Stimulated activated CD4-positive, alpha-beta T cell treated with anti-CD3 and anti-CD28 coated beads, TNF-alpha, amount 100 ng/mL, for 24 hours (primary cell): ENCODE data around the gene ASB1.

ENCODE experiments used
- DNase-seq, 3 experiments: peaks; one replicate each; pipeline ENCODE4 v3.0.0-alpha.2; 2020; ENCODE audit warnings: low read depth in 3 of 3

Gene ASB1

DNA sequence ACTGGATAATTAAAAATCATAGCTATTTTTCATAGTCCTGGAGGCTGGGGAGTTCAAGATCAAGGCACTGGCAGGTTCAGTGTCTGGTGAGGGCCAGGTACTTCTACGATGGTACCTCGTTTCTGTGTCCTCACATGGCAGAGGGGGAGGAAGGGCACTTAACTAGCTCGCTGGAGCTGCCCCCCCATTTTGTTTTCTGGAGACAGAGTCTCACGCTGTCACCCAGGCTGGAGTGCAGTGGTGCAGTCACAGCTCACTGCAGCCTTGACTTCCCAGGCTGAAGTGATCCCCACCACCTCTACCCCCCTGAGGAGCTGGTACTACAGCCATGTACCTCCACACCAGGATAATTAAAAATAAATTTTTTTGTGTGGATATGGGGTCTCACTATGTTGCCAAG, 40.3 kb downstream of the ASB1 start:
- DNase-seq = no peak

DNA sequence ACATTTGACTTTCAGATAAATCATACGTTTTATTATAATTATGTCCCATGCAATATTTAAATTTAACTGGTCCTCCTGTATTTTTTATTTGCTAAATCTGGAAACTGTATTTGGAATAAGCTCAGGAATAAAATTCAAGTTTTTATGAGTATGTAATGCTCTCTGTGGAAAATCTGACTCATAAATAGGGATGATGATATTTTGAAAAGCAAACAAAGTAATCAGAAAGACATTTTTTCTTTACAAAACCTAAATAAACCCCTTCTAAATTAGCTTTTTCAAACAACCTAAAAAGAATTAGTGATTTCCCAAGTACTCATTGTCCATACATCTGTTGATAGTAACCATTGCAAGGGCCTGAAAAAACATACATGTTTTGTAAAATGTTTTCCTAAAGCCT, 41.1 kb downstream of the ASB1 start:
- DNase-seq = no peak

DNA sequence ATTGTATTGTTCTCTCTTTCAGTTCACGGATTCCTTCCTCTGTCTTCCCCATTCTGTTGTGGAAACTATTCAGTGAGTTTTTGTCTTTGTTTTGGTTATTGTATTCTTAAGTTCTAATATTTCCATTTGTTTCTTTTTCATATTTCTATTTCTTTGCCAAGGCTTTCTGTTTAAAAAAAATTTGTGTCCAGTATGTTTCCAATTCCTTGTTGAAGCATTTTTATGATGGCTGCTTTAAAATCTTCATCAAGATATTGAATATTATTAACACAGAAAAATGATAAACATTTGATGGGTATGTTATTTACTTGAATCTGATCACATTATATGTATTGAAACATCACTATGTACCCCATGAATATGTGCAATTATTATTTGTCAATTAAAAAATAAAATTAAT, 42.4 kb downstream of the ASB1 start:
- no peak for DNase-seq

DNA sequence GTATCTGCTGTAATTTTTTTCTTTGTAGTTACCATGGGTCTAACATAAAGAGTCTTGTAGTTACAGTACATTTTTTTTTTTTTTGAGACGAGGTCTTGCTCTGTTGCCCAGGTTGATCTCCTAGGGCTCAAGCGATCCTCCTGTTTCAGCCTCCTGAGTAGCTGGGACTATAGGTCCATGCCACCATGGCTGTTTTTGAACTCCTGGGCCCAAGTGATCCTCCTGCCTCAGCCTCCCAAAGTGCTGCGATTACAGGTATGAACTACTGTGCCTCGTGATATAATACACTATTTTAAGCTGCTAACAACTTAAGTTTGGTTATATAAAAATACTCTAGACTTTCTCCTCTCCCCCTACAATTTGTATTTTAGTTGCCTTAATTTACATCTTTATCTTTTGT, 46.3 kb downstream of the ASB1 start:
- no peak for DNase-seq

DNA sequence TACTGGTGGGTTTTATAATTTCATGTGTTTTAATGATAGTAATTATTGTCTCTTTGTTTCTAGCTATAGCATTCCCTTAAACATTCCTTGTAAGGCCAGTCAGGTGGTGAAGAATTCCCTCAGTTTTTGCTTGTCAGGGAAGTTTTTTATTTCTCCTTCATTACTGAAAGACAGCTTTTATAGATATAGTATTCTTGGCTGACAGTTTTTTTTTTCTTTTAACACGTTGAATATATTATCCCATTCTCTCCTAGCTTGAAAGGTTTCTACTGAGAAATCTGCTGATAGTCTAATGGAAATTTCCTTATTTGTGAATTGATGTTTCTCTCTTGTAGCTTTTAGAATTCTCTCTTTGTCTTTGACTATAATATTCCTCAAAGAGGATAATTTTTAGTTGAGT, 46.8 kb downstream of the ASB1 start:
- no peak for DNase-seq

DNA sequence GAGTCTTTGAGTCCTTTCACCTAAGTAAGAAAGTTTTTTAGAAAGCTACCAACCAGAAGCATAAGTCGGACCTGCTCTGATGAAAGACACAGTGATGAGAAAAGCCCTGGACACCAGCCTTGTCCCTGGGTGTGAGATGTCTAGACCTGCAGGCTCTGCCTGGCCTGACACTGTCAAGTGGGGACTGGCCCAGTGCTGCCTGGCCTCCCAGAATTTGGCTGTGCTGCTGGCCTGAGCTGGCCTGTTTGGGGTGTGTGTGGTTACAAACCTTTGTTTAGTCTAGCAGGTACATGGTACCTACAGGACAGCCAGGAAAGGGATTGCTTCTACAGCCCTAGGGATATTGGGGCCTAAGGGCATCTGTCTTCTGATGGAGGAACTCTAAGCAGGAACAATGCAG, 48.3 kb downstream of the ASB1 start:
- no peak for DNase-seq

DNA sequence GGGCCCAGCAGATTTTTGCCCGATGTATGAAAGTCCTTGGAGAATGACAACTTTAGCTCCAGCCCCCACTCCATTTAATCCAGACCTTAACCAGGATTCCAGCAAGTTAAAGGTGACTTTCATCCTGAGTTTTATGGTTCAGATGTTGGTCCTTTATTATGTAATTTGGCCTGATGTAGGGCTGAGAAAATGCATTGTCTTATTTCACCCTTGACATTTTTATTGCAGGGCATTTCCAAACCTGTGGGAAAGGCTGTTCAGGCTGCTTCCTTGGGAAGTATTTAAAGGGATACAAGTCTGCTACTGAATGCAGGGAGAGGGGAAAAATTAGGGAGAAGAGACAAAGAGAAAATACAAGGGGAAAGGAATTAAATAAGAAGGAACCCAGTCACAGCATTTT, 48.8 kb downstream of the ASB1 start:
- DNase-seq = no peak

DNA sequence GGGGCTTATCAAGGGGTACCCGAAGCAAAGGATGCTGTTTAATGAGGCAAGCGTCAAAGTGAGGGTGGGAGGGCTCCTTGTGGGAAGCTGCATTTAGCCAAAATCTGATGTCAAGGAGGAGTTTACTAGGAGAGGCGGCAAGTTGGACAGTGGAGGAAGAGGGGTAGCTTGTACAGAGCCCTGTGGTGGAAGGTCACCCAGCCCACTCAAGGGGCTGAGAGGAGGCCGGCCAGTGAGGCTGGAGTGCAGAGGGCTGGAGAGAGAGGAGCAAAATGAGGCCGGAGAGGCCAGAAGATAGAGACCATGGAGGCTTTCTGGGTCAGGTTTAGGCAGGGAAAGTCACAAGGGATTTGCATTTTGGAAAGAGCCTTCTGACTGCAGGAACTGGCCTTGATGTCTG, 49.5 kb downstream of the ASB1 start:
- no peak for DNase-seq

DNA sequence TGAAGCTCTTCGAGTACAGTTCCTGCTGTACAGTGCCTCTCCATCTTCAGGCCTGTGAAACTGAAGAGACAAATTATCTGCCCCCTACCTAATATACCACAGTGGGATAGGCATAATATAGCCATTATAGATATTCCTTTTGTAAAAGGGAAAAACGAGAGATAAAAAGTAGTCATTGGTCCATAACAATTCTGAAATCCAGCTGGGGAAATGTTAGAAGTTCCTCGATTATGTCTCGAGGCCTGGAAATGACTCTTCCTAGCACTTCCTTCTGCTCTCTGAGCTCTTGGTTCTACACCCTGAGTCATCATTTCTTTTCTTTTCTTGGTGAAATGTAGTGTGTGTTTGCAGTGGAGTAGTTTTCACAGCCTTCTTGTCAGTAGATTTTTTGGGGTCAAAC, 51.5 kb downstream of the ASB1 start:
- DNase-seq = no peak

DNA sequence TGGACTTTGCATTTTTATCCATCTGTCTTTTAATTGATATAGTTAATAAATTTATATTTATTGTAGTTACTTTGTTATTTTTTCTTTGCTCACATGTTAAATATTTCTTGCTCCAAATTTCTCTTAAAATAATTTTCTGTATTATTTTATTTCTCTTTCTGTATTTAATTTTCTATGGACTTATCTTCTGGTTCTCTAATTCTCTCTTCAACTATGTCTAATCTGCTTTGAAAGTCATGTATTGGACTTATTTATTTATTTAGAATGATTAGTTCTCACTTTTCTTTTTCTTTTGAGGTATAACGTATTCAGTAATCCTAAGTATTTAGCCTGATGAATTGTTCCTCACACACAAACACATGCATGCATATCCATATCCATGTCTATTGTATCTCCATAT, 53.1 kb downstream of the ASB1 start:
- DNase-seq = no peak

DNA sequence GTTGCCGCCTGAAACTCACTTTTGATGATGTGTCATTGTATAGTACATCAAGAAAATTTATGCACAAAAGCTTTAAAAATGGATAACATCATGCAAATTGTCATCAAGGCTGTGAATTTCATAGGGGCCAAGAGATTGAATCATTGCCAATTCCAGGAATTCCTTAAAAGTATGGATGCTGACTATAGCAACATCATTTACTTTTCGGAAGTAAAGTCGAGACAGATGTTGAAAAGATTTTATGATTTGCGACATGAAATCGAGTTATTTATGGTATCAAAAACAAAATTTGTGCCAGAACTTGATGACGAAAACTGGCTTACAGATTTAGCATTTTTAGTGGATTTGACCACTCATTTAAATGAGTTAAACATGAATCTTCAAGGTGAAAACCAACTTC, 56.3 kb downstream of the ASB1 start:
- no peak for DNase-seq

DNA sequence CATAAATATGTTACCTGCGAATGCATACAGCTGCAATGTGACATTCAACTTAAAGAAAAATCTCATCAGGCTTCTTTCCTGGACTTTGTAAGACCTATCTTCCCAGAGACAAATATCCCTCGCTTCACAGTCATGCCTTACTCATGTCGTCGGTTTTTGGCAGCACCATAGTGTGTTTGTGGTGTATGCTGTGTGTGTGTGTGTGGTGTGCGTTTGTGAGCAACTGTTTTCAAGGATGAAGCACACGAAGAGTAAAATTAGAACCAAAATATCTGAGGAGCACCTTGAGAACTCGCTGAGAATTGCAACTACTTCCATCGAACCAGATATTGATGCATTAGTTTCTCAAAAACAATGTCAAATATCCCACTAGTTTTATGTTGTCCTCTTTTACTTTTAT, 56.9 kb downstream of the ASB1 start:
- no peak for DNase-seq

DNA sequence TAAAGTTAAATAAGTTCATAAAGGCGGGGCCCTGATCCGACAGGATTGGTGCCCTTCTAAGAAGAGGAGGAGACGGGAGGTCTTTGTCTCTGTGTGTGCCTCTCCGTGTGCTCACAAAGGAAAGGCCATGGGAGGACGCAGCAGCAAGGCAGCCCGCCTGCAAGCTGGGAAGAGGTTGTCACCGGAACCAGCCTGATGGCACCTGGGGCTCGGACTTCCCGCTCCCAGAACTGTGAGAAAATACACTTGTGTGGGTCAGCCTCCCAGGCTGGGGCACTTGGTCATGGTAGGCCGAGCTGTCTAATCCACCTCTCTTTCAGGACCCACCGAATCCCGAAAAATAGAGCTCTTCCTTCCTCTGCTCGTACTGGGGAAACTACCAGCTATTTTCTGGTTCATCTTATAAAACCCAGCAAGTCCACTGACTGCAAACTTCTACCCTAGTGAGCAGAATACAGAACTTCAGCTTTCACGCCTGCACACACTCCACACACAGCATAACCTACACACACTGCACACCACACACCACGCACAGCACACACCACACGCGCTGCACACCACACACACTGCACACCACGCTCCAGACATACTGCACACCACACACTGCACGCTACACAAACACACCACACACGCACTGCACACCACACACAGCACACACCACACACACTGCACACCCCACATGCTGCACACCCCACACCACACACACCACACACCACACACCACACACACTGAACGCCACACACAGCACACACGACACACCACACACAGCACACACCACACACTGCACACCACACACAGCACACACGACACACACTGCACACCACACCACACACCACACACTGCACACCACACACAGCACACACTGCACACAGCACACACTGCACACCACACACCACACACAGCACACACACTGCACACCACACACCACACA, 58.1 kb downstream of the ASB1 start:
- DNase-seq = no peak

DNA sequence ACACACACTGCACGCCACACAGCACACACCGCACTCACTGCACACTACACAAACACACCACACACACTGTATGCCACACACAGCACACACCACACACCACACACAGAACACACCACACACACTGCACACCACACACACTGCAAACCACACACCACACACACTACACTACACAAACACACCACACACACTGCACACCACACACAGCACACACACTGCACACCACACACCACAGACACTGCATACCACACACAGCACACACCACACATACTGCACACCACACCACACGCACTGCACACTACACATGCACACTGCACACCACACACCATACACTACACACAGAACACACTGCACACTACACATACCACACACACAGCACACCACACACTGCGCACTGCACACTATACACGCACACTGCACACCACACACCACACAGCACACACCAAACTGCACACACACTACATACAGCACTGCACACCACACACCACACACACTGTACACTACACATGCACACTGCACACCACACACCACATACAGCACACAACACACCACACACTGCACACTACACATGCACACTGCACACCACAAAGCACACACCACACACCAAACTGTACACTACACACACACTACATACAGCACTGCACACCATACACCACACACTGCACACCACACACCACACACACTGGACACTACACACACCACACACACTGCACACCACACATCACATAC, 59.6 kb downstream of the ASB1 start:
- DNase-seq = no peak

DNA sequence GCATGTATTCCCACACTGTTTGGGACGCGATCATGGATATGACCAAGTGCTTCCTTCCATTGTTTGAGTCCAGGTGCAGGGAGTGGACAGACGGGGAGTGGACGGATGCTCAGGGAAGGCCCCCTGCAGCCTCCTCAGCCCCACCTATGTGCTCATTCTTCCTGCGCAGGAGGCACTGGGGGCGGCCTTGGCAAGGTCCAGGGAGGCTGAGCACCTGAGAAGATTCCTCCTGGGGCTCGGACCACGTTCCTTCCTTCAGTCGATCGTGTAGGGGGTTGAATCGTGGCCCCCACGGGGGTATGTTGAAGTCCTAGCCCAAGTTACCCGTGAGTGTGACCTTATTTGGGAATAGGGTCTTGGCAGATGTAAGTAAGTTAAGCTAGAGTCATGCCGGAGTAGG, 60.4 kb downstream of the ASB1 start:
- no peak for DNase-seq

DNA sequence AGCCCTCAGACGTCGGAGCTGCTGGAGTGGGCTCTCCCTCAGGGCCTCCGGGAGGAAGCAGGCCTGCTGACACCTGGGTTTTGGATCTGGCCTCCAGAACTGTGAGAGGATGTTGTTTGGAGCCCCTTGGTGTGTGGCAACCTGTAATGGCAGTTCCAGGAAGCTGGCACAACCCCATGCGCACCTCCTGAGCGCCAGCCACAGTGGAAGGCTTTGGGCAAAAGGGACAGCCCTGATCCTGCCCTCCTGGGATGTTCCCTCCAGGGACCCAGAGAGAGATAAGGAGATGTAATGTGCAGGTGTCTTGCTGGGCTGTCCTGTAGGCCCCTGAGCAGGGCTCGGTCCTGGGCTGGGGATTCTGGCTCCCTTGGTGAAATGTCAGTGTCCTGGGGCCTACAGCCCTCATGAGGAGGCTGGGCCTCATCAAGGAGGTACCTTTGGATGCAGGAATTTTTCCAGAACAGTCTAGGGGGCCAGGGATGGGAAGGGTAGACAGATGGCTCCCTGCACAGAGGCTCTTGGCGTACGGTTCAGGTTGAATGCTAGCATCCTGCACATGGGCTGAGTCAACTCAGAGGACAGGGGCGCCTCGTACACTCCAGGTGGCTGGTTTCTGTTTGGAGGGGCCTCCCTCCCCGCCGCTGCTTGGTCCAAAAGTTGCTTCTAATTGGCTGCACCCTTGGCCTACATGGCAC, 61.1 kb downstream of the ASB1 start:
- DNase-seq = no peak

DNA sequence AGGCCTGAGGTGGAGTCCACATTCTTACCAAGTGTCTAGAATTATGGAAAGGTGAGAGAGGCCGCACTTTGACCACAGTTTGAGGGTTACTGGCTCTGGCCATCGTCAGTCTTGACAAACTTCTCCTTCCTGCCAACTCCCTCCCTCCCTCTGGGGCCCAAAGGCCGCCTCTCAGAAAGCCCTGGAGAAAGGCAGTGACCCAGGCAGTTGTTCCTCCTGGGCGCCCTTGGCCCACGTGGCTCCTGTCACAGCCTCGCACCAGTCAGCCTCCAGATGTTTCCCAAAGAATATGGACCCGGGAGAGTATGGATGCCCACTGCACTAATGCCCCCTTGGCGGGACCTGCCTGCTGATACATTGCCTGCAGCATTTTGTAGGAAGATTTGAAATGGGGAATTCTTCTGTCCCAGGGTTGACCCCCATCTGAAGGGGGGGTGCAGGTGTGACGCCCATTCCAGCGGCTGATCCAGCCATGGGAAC, 61.7 kb downstream of the ASB1 start:
- no peak for DNase-seq

DNA sequence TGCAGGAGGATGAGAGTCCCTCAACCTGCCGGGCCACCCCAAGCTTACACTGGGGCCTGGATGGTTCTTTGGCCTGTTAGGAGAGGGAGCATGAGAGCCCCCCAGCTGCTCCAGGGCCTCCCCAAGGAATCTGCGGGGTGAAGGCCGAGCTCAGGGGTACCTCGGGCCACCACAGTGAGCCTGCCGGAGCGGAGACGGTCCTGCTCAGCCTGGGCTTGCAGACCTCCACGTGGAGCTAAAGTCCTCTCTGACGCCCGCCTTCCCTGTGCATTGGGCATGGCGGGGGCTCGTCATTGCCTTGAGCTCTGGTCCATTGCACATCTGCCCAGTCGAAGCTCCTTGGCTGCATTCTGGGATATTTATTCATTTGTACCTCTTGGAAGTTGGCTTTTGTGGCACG, 62.7 kb downstream of the ASB1 start:
- DNase-seq = no peak

DNA sequence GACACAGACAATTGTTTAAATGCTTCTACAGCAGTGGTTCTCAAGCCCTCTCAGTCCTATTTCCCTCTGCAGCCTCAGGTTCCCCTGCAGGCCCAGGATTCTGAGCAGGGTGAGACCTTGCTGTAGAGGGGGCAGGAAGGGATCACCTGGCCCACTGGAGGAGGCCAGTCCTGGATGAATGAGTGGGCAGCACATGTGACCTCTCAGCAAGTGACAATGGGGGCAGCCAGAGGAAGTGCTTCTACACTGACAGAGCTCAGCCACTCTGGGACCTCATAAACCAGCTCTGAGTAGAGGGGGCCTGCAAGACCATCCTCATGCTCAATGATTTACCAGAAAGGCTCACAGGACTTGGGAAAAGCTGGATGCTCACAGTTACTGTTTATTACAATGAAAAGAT, 63.2 kb downstream of the ASB1 start:
- DNase-seq = no peak

DNA sequence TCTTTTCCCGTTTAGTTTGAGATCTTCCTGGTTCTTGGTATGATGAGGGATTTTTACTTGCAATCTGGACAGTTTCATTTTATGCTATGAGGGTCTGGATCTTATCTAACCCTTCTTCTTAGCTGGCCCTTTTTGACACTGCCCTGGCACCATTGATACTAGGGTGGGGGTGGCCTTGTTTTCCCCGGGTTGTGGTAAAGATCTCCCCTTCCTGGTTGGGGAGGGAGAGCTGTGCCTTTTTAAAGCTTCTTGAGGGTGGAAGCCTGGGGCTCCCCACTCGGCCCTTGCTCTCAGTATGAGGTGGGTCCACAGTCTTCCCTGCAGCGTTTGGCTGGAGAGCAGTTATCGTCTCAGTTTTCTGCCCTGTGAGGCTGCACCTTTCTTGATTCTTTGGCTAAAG, 66.1 kb downstream of the ASB1 start:
- DNase-seq = no peak

DNA sequence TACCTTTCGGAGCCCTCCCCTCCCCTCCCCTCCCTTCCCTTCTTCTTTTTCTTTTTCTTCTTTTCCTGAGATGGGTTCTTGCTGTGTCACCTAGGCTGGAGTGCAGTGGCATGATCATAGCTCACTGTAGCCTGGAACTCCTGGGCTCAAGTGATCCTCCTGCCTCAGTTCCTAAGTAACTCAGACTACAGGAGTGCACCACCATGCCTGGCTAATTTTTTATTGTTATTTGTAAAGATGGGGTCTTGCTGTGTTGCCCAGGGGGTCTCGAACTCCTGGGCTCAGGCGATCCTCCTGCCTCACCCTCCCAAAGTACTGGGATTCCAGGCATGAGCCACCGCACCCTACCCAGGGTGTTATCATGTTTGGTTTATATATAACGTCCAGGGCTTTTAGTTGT, 66.7 kb downstream of the ASB1 start:
- DNase-seq = no peak

DNA sequence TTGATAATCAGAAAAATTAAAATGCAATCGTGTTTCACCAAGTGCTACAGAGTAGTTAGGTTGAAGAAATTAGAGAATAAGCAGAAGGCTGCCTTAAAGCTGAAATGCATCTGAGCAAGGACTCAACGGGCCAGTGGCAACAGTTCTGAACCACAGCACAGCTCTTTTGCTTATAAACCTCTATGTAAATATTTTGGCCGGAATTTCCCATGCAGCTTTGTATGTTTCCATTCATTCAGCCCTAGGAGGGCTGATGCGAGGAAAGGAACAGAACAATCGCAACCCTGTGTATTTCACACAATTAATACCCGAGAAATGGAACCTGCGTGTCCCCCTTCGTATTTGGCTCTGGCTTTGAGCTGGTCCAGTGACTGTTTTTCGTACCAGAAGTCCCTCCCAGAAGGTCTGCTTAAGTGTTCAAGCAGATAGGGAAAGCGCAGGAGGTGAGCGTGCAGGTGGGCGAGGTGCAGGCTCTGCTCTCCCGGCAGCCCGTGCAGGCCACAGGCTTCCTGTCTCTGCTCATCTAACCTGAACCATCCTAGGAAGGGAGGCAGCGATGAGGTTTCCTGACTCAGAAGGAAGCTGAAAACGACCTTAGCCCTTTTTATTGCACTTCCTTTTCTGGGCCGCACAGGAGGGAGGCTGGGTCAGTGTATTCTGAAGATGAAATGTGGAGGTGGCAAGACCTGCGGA, 67.3 kb downstream of the ASB1 start:
- DNase-seq = peak in 1 of 3 experiments; percentile 31
